GM21367 (cell line): ENCODE data around the gene SLC35B1.

ENCODE experiments used
- ATAC-seq: cut with Tn5 transposase; IDR thresholded peaks from one replicate; pipeline ENCODE4 v1.9.1; 2021; ENCODE audit not compliant: unreplicated experiment

Gene SLC35B1

GRCh38 chr17:49700960-49701359, 6.8 kb downstream of the SLC35B1 start:
- no peak for ATAC-seq

GRCh38 chr17:49699966-49700575, 7.7 kb downstream of the SLC35B1 start:
- no peak for ATAC-seq

- no peak for ATAC-seq
These were observed 9.8 kb downstream of the SLC35B1 start for GRCh38 chr17:49698005-49698404.

GRCh38 chr17:49696233-49696761, 11.5 kb downstream of the SLC35B1 start:
- ATAC-seq, result no peak

- ATAC-seq, result no peak
These were observed 12.0 kb downstream of the SLC35B1 start for GRCh38 chr17:49695698-49696232.

- no peak for ATAC-seq
These were observed 12.7 kb downstream of the SLC35B1 start for GRCh38 chr17:49694847-49695697.

- no peak for ATAC-seq
These were observed 15.0 kb downstream of the SLC35B1 start for GRCh38 chr17:49692751-49693150.

- ATAC-seq, result no peak
These were observed 16.0 kb downstream of the SLC35B1 start for GRCh38 chr17:49691677-49692191.

GRCh38 chr17:49691086-49691676, 16.6 kb downstream of the SLC35B1 start:
- ATAC-seq, result no peak

- no peak for ATAC-seq
These were observed 17.5 kb downstream of the SLC35B1 start for GRCh38 chr17:49690256-49690655.

GRCh38 chr17:49688848-49689247, 18.9 kb downstream of the SLC35B1 start:
- no peak for ATAC-seq

- no peak for ATAC-seq
These were observed 19.8 kb downstream of the SLC35B1 start for GRCh38 chr17:49687878-49688491.

GRCh38 chr17:49681106-49681979, 26.4 kb downstream of the SLC35B1 start:
- ATAC-seq, result no peak

GRCh38 chr17:49680314-49680713, 27.4 kb downstream of the SLC35B1 start:
- no peak for ATAC-seq

GRCh38 chr17:49677933-49678847, 29.6 kb downstream of the SLC35B1 start, which contains the start of gene SPOP:
TSS of gene SPOP (minus strand) at chr17:49678097. CDS start at chr17:49622810, 55,287 bp downstream.
- ATAC-seq, result peak; percentile 67

GRCh38 chr17:49677134-49677932, 30.4 kb downstream of the SLC35B1 start:
- ATAC-seq, result peak; percentile 38

- peak; percentile 54 for ATAC-seq
These were observed 31.4 kb downstream of the SLC35B1 start for GRCh38 chr17:49676276-49676868.
